ENCODE data around the gene GOLGA6L10. TPM values are rescaled to one million over a fixed set of nuclear protein-coding genes. Genes with fewer than 3 reads are reported as not detected.
"Not testable (repeated sequence)": the region's sequence is repeated elsewhere in the genome, so short reads cannot be mapped to it uniquely, and the experiment has no call there.

Gene GOLGA6L10
- total RNA-seq, 1 experiment from 2014 or later: 2.0 TPM

GRCh38 chr15:82318281-82318680 is 31.0 kb downstream of the GOLGA6L10 start:
- not testable (repeated sequence) for H3K79me2 ChIP-seq (ENCODE audit: insufficient read depth, low read length); H3K27ac ChIP-seq (ENCODE audit: insufficient read length, low read depth, low read length); H2BK12ac ChIP-seq (ENCODE audit: insufficient read length, low read depth, low read length); H3K14ac ChIP-seq (ENCODE audit: insufficient read depth, low read length); H3K23me2 ChIP-seq (ENCODE audit: insufficient read length, low read depth, low read length, poor library complexity, severe bottlenecking); H2BK120ac ChIP-seq (ENCODE audit: low read depth, low read length, poor library complexity, severe bottlenecking); H3K79me1 ChIP-seq (ENCODE audit: insufficient read depth, low read depth, low read length, poor library complexity, severe bottlenecking); H3K9me3 Mint-ChIP-seq; H4K91ac ChIP-seq (ENCODE audit: insufficient read length, low read depth, low read length); H3K4me2 ChIP-seq (ENCODE audit: insufficient read depth, insufficient read length, low read length); H3K27me3 ChIP-seq (ENCODE audit: insufficient read depth, low read length); H3K23ac ChIP-seq (ENCODE audit: insufficient read length, low read depth, low read length); H3K36me3 Mint-ChIP-seq (ENCODE audit: insufficient read depth in 1 of 3, low read depth in 3 of 3); H3K4me1 Mint-ChIP-seq; H3K9me3 ChIP-seq (ENCODE audit: control insufficient read depth, low read depth, low read length); H4K20me1 ChIP-seq (ENCODE audit: control insufficient read depth, insufficient read depth, insufficient read length); H4K8ac ChIP-seq (replicated peaks; ENCODE audit: insufficient read length, low read depth, low read length); H3K56ac ChIP-seq (ENCODE audit: insufficient read length, low read depth, low read length); H4K5ac ChIP-seq (ENCODE audit: insufficient read length, low read depth, low read length); H2BK20ac ChIP-seq (ENCODE audit: low read depth, low read length, poor library complexity, severe bottlenecking); H2BK5ac ChIP-seq (ENCODE audit: insufficient read length, low read length); H3K27ac Mint-ChIP-seq; H2BK15ac ChIP-seq (ENCODE audit: low read depth, low read length); H3K9ac ChIP-seq (ENCODE audit: extremely low read depth, insufficient read length, low read length); H3T11ph ChIP-seq (ENCODE audit: low read length); H2AK5ac ChIP-seq (ENCODE audit: insufficient read length, low read length); H2AFZ ChIP-seq (ENCODE audit: low read length); H3K18ac ChIP-seq (ENCODE audit: insufficient read length, low read depth, low read length); DNase-seq; H3K4me3 Mint-ChIP-seq; H3K4me1 ChIP-seq (ENCODE audit: insufficient read depth, low read length); H3K27me3 Mint-ChIP-seq (ENCODE audit: low read depth); H3K4ac ChIP-seq (ENCODE audit: low read depth, low read length)
- whole genome bisulfite sequencing (ENCODE audit: extremely low coverage, insufficient read length, low lambda C conversion rate): no CpG with 5 or more reads among the region's 8 CpGs

- not testable (repeated sequence) for H2BK20ac ChIP-seq (ENCODE audit: low read depth, low read length, poor library complexity, severe bottlenecking); H3K4me1 ChIP-seq (ENCODE audit: insufficient read depth, low read length); H3K9me3 Mint-ChIP-seq; H4K8ac ChIP-seq (replicated peaks; ENCODE audit: insufficient read length, low read depth, low read length); H3K4me3 Mint-ChIP-seq; H2BK15ac ChIP-seq (ENCODE audit: low read depth, low read length); H3K27ac ChIP-seq (ENCODE audit: insufficient read length, low read depth, low read length); H3K23ac ChIP-seq (ENCODE audit: insufficient read length, low read depth, low read length); H3K18ac ChIP-seq (ENCODE audit: insufficient read length, low read depth, low read length); H3K4ac ChIP-seq (ENCODE audit: low read depth, low read length); H3K4me2 ChIP-seq (ENCODE audit: insufficient read depth, insufficient read length, low read length); H3K27me3 ChIP-seq (ENCODE audit: insufficient read depth, low read length); H3K23me2 ChIP-seq (ENCODE audit: insufficient read length, low read depth, low read length, poor library complexity, severe bottlenecking); H2BK12ac ChIP-seq (ENCODE audit: insufficient read length, low read depth, low read length); DNase-seq; H3K9ac ChIP-seq (ENCODE audit: extremely low read depth, insufficient read length, low read length); H2AK5ac ChIP-seq (ENCODE audit: insufficient read length, low read length); H3K14ac ChIP-seq (ENCODE audit: insufficient read depth, low read length); H2AFZ ChIP-seq (ENCODE audit: low read length); H4K91ac ChIP-seq (ENCODE audit: insufficient read length, low read depth, low read length); H3K79me1 ChIP-seq (ENCODE audit: insufficient read depth, low read depth, low read length, poor library complexity, severe bottlenecking); H3K56ac ChIP-seq (ENCODE audit: insufficient read length, low read depth, low read length); H3K9me3 ChIP-seq (ENCODE audit: control insufficient read depth, low read depth, low read length); H3K4me1 Mint-ChIP-seq; H3T11ph ChIP-seq (ENCODE audit: low read length); H3K27ac Mint-ChIP-seq; H3K79me2 ChIP-seq (ENCODE audit: insufficient read depth, low read length); H2BK120ac ChIP-seq (ENCODE audit: low read depth, low read length, poor library complexity, severe bottlenecking); H3K36me3 Mint-ChIP-seq (ENCODE audit: insufficient read depth in 1 of 3, low read depth in 3 of 3); H2BK5ac ChIP-seq (ENCODE audit: insufficient read length, low read length); H3K27me3 Mint-ChIP-seq (ENCODE audit: low read depth); H4K5ac ChIP-seq (ENCODE audit: insufficient read length, low read depth, low read length); H4K20me1 ChIP-seq (ENCODE audit: control insufficient read depth, insufficient read depth, insufficient read length)
- no CpG with 5 or more reads among the region's 7 CpGs for WGBS (ENCODE audit: extremely low coverage, insufficient read length, low lambda C conversion rate)
Measured at GRCh38 chr15:82317516-82317915, 31.8 kb downstream of the GOLGA6L10 start.
